ENCODE data around the gene TIMELESS.

DNA sequence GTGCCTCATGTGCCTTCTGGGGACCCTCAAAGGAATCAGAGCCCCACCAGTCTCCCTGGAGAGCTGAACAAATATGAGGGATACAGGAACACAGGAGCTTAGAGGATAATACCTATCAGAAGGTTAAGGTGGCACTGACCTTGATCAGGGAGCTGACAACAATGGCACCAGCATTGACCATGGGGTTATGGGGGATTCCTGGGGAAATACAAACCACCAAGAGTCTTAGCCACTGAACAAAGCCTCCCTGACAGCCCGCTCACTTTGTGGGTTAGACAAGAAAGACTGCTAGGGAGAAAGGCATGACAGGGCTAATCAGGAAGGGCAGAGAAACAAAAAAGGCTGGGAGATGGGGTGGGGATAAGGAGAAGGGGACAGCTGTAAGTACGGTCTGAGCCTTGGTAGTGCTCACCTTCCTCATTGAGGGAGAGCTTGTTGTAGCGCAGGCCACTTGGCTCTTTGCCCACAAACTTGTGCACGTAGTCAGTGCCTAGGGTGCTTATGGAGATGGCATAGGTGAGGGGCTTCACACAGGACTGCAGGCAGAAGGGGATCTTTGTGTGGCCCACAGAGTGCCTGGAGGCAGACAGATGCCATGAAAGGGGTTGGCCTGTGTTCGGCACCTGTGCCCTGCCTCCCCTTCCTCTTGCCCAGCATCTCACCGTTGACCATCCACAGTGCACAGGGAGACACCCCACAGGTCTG, 28.4 kb upstream of the TIMELESS start:
- no peak for TF ChIP-seq ZNF24 (IDR thresholded peaks at IDR 0.05)
- TF ChIP-seq ESRRA (IDR thresholded peaks at IDR 0.05; ENCODE audit: low read length), result no peak
- TF ChIP-seq, protein P1, sequence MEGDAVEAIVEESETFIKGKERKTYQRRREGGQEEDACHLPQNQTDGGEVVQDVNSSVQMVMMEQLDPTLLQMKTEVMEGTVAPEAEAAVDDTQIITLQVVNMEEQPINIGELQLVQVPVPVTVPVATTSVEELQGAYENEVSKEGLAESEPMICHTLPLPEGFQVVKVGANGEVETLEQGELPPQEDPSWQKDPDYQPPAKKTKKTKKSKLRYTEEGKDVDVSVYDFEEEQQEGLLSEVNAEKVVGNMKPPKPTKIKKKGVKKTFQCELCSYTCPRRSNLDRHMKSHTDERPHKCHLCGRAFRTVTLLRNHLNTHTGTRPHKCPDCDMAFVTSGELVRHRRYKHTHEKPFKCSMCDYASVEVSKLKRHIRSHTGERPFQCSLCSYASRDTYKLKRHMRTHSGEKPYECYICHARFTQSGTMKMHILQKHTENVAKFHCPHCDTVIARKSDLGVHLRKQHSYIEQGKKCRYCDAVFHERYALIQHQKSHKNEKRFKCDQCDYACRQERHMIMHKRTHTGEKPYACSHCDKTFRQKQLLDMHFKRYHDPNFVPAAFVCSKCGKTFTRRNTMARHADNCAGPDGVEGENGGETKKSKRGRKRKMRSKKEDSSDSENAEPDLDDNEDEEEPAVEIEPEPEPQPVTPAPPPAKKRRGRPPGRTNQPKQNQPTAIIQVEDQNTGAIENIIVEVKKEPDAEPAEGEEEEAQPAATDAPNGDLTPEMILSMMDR (IDR thresholded peaks at IDR 0.05 in 2 of 3, conservative IDR thresholded peaks at IDR 0.05 in 1 of 3; ENCODE audit: control insufficient read depth in 2 of 3, extremely low read depth in 1 of 3, insufficient read depth in 1 of 3, low read depth in 3 of 3, low read length in 3 of 3), result no peak

Data from GM12878 (cell line).